Measurements from ENCODE around the gene FKBP1B.

DNA sequence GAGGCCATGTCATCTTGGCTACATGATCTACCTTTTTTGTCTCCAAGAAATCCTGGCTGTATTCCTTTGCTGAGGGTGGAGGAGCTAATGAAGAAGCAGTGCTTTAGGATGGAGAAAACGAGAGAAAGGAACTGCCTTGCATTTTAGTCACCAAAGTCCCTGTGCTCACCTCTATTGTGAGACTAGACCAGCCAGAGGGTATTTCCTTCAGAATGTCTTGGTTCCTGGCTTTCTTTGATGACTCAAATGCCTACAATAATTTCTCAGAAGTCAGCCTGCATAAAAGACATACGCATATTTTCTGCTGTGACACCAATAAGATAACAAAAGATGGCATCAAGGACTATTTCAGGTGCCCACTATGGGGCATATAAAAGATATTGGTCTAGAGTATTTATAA, 15.8 kb downstream of the FKBP1B start:
- TF ChIP-seq, protein P1, sequence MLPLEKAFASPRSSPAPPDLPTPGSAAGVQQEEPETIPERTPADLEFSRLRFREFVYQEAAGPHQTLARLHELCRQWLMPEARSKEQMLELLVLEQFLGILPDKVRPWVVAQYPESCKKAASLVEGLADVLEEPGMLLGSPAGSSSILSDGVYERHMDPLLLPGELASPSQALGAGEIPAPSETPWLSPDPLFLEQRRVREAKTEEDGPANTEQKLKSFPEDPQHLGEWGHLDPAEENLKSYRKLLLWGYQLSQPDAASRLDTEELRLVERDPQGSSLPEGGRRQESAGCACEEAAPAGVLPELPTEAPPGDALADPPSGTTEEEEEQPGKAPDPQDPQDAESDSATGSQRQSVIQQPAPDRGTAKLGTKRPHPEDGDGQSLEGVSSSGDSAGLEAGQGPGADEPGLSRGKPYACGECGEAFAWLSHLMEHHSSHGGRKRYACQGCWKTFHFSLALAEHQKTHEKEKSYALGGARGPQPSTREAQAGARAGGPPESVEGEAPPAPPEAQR (CRISPR knock-in tag; IDR thresholded peaks at IDR 0.05) = no peak
- no peak for TF ChIP-seq CTCF (IDR thresholded peaks at IDR 0.05)
- no peak for TF ChIP-seq MAX (CRISPR knock-in tag; IDR thresholded peaks at IDR 0.05)
- TF ChIP-seq USF1 (CRISPR knock-in tag; IDR thresholded peaks at IDR 0.05) = no peak
- TF ChIP-seq ZNF416 (CRISPR knock-in tag; IDR thresholded peaks at IDR 0.05) = no peak
- TF ChIP-seq, protein P2, sequence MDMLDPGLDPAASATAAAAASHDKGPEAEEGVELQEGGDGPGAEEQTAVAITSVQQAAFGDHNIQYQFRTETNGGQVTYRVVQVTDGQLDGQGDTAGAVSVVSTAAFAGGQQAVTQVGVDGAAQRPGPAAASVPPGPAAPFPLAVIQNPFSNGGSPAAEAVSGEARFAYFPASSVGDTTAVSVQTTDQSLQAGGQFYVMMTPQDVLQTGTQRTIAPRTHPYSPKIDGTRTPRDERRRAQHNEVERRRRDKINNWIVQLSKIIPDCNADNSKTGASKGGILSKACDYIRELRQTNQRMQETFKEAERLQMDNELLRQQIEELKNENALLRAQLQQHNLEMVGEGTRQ (CRISPR knock-in tag; IDR thresholded peaks at IDR 0.05) = no peak
- TF ChIP-seq E2F5 (CRISPR knock-in tag; IDR thresholded peaks at IDR 0.05) = no peak
- no peak for TF ChIP-seq CREM (CRISPR knock-in tag; IDR thresholded peaks at IDR 0.05)
- no peak for TF ChIP-seq ZBTB43 (CRISPR knock-in tag; IDR thresholded peaks at IDR 0.05)
